NCI-H748 (cell line): Measurements from ENCODE around the gene ARHGDIG.

Experiments
- DNase-seq: peaks from one replicate; lab custom pipeline; 2025; ENCODE audit not compliant: unreplicated experiment; lab: John Stamatoyannopoulos, UW

The ARHGDIG gene

GRCh38 chr16:279531-279930 is 860 bp upstream of the ARHGDIG start:
- no peak for DNase-seq

DNA sequence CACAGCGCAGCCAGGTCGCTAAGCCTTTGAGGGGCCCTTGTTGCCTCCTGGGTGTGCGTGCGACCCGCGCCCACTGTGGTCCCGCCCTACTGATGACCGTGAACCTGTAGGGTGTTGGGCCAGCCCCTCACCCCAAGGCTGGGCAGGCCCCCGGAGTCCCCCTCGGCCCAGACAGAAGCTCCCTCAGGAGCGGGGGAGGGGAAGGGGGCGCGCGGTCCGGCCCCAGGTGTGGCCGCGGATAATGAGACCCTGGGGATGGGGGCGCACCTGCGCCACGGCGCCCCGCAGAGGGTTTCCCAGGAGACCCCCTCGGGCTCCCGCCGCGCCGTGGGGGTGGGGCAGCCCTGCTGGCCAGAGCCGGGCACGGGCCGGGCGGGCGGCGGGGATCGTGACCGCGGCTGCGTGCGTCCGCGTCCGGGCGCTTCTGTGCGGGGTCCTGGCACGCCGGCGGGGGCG is 358 bp upstream of the ARHGDIG start:
- no peak for DNase-seq

GRCh38 chr16:280991-281659 is 734 bp downstream of the ARHGDIG start:
- no peak for DNase-seq

DNA sequence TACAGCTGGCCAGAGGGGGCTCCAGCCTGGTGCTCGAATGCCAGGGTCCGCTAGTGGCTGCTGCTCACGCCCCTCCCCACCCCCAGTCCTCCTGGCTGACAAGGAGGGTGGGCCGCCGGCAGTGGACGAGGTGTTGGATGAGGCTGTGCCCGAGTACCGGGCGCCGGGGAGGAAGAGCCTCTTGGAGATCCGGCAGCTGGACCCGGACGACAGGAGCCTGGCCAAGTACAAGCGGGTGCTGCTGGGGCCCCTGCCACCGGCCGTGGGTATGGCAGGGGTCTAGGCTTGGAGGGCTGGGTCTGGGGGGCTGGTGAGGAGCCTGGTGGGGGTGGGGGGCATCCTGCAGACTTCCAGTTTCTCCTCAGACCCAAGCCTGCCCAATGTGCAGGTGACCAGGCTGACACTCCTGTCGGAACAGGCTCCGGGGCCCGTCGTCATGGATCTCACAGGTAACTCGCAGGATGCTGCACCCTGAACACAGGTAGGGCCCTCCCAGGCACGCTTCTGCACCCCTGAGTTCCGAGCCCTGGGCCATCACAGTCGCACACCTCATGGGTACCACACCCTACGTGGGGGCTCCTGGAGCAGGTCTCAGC is 1.4 kb downstream of the ARHGDIG start:
- no peak for DNase-seq

GRCh38 chr16:282491-282890 is 2.1 kb downstream of the ARHGDIG start:
- DNase-seq = no peak

DNA sequence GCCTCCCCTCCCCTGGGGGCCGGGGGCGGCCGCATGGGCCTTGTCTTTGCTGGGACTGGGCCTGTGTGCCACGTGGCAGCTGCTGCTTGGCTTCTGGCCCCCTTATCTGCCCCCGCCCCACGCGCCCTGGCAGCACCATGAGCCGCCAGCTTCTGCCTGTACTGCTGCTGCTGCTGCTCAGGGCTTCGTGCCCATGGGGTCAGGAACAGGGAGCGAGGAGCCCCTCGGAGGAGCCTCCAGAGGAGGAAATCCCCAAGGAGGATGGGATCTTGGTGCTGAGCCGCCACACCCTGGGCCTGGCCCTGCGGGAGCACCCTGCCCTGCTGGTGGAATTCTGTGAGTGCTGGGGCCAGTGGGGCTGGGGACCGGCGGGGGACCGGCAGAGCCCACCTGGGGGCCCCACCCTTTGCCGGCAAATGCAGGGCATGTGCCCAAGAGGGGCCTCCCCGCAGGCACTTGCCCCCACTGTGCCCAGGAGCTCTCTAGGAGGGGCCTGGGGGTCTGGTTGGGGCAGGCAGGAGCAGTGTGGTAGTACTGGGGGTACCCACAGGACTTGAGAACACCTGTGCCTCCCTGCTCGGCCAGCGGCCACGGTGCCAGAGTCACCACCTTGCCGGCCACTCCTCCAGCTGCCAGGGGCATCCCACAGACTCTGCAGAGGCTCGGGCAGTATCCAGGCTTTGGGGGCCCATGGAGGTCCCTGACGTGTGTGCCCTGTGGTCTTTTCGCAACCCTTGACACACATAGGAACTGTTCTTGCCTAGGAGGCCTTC is 2.8 kb downstream of the ARHGDIG start, which contains the start of gene PDIA2:
Gene PDIA2, plus strand, starts transcription at position 132 of the 773 bp plus-strand sequence. Its CDS starts 6 bp downstream, at position 138.
- no peak for DNase-seq

- no peak for DNase-seq
These were observed 4.1 kb downstream of the ARHGDIG start for GRCh38 chr16:284204-285120.

GRCh38 chr16:285146-286055 is 5.0 kb downstream of the ARHGDIG start:
- no peak for DNase-seq

DNA sequence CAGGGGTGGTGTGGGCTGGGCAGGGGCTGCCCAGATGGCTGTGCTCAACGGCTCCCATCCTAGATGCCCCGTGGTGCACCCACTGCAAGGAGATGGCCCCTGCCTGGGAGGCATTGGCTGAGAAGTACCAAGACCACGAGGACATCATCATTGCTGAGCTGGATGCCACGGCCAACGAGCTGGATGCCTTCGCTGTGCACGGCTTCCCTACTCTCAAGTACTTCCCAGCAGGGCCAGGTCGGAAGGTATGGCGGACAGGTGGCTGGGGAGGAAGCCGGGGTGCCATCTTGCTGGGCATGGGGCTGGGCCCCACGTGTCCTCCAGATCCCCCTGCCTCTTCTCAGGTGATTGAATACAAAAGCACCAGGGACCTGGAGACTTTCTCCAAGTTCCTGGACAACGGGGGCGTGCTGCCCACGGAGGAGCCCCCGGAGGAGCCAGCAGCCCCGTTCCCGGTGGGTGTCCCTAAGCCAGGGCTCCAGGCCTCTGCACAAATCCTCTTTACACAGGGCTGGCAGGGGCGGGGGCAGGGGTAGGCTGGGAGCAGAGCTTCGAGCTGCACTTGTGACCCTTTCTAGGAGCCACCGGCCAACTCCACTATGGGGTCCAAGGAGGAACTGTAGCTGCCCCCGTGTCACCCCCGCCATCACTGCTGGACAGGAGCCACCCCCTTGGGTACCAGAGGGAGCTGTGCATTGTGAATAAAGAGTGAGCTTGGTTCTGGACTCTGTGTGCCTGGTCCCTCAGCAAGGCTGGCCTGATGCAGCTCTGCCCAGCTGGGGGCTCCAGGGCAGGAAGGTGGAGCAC is 6.3 kb downstream of the ARHGDIG start:
- DNase-seq = no peak

DNA sequence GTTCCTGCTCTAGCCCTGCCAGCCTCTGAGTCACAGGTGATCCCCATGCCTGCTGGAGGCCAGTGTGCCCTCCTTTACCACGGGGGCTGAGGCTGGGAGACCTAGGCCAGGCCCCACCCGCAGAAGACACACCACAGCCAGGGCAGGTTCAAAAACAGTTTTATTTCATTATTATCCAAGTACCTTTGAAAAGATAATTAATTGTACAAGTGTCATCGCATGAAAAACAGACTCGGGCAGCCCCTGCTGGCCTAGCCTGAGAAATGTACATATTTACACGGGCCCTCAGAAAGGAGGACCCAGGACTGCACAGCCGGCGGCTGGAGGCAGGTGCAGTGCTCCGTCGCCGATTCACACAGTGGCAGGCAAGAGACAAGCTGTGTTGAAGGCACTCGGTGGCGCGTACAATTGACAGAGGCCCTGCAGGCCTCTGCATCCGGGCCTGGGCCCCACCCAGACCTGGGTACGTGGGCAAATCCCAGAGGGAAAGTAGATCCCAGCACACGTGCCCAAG is 7.0 kb downstream of the ARHGDIG start:
- peak; percentile 35 for DNase-seq

GRCh38 chr16:287981-288920 is 7.9 kb downstream of the ARHGDIG start:
- DNase-seq = no peak

GRCh38 chr16:289395-289997 is 9.1 kb downstream of the ARHGDIG start:
- no peak for DNase-seq

DNA sequence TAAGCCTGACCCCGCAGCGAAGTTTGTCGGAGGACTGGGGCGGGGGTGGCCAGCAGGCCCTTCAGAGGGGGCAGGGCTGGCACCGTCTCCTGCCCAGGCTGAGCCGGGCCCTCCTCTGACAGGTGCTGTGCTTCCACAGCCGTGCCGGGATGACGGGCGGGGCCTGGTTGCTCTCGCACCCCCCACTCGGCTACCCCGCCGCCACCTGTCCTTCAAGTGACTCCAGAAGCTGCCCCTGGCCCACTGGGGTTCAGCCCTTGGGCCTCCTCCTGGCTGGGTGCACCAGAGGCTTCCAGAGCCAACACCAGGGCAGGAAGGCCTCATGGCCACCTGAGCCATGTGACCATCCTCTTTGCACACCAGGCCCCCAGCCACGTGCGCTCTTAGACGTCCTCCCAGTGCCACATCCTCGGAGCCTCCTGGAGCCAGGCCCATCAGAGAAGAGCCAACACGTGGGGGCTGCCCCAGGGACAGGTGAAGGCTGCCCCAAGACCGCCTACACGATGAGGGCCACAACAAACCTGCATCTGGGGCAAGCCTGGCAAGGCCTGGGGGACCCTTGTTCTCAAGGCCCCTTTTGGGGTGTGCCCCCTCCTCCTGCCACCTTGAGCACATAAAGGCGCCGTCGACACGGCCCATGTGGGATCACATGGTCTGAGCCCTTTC is 9.8 kb downstream of the ARHGDIG start:
- no peak for DNase-seq

- no peak for DNase-seq
These were observed 10.5 kb downstream of the ARHGDIG start for GRCh38 chr16:290681-291405.

GRCh38 chr16:291539-291938 is 11.1 kb downstream of the ARHGDIG start:
- DNase-seq = no peak
